ENCODE results near the gene PP2D1.
"Not testable (repeated sequence)": the region's sequence is repeated elsewhere in the genome, so short reads cannot be mapped to it uniquely, and the experiment has no call there.

PP2D1 gene

GRCh38 chr3:19967812-19968211 is 44.3 kb downstream of the PP2D1 start:
- DNase-seq (ENCODE audit: low read depth in 2 of 2) = no peak
- H3K4me3 ChIP-seq (replicated peaks in 1 of 2; ENCODE audit: low read depth in 2 of 2, low read length in 2 of 2) = no peak overlapping the region
- no peak for TF ChIP-seq CTCF (IDR thresholded peaks at IDR 0.05; ENCODE audit: low read depth, low read length)

- no peak for DNase-seq (ENCODE audit: low read depth in 2 of 2)
- TF ChIP-seq CTCF (IDR thresholded peaks at IDR 0.05; ENCODE audit: low read depth, low read length) = no peak
- no peak overlapping the region for H3K4me3 ChIP-seq (replicated peaks in 1 of 2; ENCODE audit: low read depth in 2 of 2, low read length in 2 of 2)
These were observed 44.9 kb downstream of the PP2D1 start for GRCh38 chr3:19967208-19967607.

- H3K4me3 ChIP-seq (replicated peaks in 1 of 2; ENCODE audit: low read depth in 2 of 2, low read length in 2 of 2) = no peak overlapping the region
- no peak for DNase-seq (ENCODE audit: low read depth in 2 of 2)
- TF ChIP-seq CTCF (IDR thresholded peaks at IDR 0.05; ENCODE audit: low read depth, low read length) = no peak
These were observed 50.1 kb downstream of the PP2D1 start for GRCh38 chr3:19961960-19962359.

- no peak overlapping the region for H3K4me3 ChIP-seq (replicated peaks in 1 of 2; ENCODE audit: low read depth in 2 of 2, low read length in 2 of 2)
- no peak for TF ChIP-seq CTCF (IDR thresholded peaks at IDR 0.05; ENCODE audit: low read depth, low read length)
- DNase-seq (ENCODE audit: low read depth in 2 of 2) = no peak
These were observed 51.4 kb downstream of the PP2D1 start for GRCh38 chr3:19960696-19961095.

- TF ChIP-seq CTCF (IDR thresholded peaks at IDR 0.05; ENCODE audit: low read depth, low read length) = no peak
- DNase-seq (ENCODE audit: low read depth in 2 of 2) = no peak
- no peak overlapping the region for H3K4me3 ChIP-seq (replicated peaks in 1 of 2; ENCODE audit: low read depth in 2 of 2, low read length in 2 of 2)
These were observed 52.6 kb downstream of the PP2D1 start for GRCh38 chr3:19959505-19959904.

- not testable (repeated sequence) for DNase-seq (ENCODE audit: low read depth in 2 of 2); H3K4me3 ChIP-seq (replicated peaks in 1 of 2; ENCODE audit: low read depth in 2 of 2, low read length in 2 of 2)
These were observed 54.7 kb downstream of the PP2D1 start for GRCh38 chr3:19957354-19957753.

- no peak for TF ChIP-seq CTCF (IDR thresholded peaks at IDR 0.05; ENCODE audit: low read depth, low read length)
These were observed 57.4 kb downstream of the PP2D1 start for GRCh38 chr3:19954676-19955075.

More at GRCh38 chr3:19954676-19955075, 57.4 kb downstream of the PP2D1 start:
- no peak for DNase-seq (ENCODE audit: low read depth in 2 of 2)
- H3K4me3 ChIP-seq (replicated peaks in 1 of 2; ENCODE audit: low read depth in 2 of 2, low read length in 2 of 2) = no peak overlapping the region

Data from cardiac fibroblast (primary cell).